GM12873 (cell line): ENCODE measurements around the gene TJP2.

ENCODE experiments used
- TF ChIP-seq, protein P1 (sequence below): IDR thresholded peaks from 2 replicates; pipeline ENCODE4 v1.5.1; 2012; ENCODE audit warnings: low read depth, mild to moderate bottlenecking, moderate library complexity, low read length, control low read depth; ENCODE audit not compliant: insufficient read depth; ENCODE audit errors: missing control alignments

The TJP2 gene

DNA sequence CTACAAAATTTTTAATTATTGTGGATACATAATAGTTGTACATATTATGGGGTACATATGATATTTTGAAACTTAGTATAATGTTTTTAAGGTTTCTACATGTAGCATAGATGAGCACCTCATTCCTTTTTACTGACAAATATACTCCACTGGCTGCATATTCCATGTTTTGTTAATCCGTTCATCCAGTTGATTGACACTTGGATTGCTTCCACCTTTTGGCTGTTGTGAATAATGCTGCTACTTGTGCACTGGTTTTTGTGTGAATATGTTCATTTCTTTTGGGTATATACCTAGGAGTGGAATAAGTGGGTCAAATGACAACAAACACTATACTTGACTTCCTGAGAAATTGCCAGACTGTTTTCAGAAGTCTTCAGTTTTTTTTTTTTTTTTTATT, 148.2 kb downstream of the TJP2 start:
- TF ChIP-seq, protein P1, sequence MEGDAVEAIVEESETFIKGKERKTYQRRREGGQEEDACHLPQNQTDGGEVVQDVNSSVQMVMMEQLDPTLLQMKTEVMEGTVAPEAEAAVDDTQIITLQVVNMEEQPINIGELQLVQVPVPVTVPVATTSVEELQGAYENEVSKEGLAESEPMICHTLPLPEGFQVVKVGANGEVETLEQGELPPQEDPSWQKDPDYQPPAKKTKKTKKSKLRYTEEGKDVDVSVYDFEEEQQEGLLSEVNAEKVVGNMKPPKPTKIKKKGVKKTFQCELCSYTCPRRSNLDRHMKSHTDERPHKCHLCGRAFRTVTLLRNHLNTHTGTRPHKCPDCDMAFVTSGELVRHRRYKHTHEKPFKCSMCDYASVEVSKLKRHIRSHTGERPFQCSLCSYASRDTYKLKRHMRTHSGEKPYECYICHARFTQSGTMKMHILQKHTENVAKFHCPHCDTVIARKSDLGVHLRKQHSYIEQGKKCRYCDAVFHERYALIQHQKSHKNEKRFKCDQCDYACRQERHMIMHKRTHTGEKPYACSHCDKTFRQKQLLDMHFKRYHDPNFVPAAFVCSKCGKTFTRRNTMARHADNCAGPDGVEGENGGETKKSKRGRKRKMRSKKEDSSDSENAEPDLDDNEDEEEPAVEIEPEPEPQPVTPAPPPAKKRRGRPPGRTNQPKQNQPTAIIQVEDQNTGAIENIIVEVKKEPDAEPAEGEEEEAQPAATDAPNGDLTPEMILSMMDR: no peak

DNA sequence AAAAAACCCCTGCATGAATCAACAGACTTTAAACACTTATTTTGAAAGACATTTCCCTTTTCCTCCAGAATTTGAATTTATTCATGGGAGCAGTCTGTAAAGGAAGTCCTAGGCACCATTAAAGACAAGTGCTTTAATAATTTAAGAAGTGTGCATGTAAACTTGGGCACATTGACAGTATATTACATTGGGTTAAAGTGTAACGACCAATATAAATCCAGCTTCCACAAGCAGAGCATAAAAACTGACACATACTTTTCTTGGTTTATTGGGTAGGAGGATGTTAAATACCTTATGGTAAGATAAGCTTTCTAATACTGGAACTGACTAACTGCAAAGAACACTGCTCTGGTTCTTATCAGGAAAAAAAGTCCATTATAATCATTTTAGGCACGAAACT, 149.8 kb downstream of the TJP2 start:
- TF ChIP-seq, protein P1: no peak
